Sigmoid colon (tissue), 7 donors: ENCODE measurements around the gene TCF7L2. TPM values are rescaled to one million over a fixed set of nuclear protein-coding genes. Genes with fewer than 3 reads are reported as not detected.
A peak's percentile ranks its signal among the peaks of the same experiment; 100 is the strongest.

Experiments used
- DNase-seq: peaks from one replicate; pipeline ENCODE4 v3.0.0-alpha.2; 2019
- H3K27ac ChIP-seq, 4 donors: fragments of 200-600 bp; sonication (generic); one replicate each; pipeline ENCODE4 v1.5.1; 2016 to 2019; ENCODE audit warnings: mild to moderate bottlenecking in 1 of 4
- H3K27me3 ChIP-seq, 3 donors: fragments of 200-600 bp; sonication (generic); one replicate each; pipeline ENCODE4 v1.5.1; 2019; ENCODE audit warnings: mild to moderate bottlenecking in 1 of 3
- H3K36me3 ChIP-seq, 4 donors: fragments of 200-600 bp; sonication (generic); one replicate each; pipeline ENCODE4 v1.5.1; 2016 to 2019
- H3K4me1 ChIP-seq, 4 donors: fragments of 200-600 bp; sonication (generic); one replicate each; pipeline ENCODE4 v1.5.1; 2017 to 2019
- H3K4me3 ChIP-seq, 4 donors: fragments of 200-600 bp; sonication (generic); one replicate each; pipeline ENCODE4 v1.5.1; 2017 to 2019; ENCODE audit warnings: mild to moderate bottlenecking in 2 of 4, moderate library complexity in 1 of 4
- H3K9me3 ChIP-seq, 4 donors: fragments of 200-600 bp in 3 of 4; sonication (generic) in 3 of 4; one replicate each; pipeline versions ENCODE4 v1.5.1 to v1.6.1; 2013 to 2019
- EP300 ChIP-seq, 4 donors: sonication (generic); formaldehyde crosslinking; IDR thresholded peaks; one replicate each; pipeline ENCODE4 v1.6.1; 2017; ENCODE audit warnings: antibody characterized with exemption in 4 of 4
- POLR2A ChIP-seq, 2 donors: fragments of 450-650 bp; IDR thresholded peaks; one replicate each; pipeline ENCODE4 v1.6.1; 2016; ENCODE audit warnings: antibody characterized with exemption in 2 of 2, mild to moderate bottlenecking in 2 of 2, moderate library complexity in 2 of 2
- POLR2AphosphoS5 ChIP-seq, 4 donors: sonication (generic); formaldehyde crosslinking; IDR thresholded peaks; one replicate each; pipeline ENCODE4 v1.6.1; 2017; ENCODE audit warnings: antibody characterized with exemption in 4 of 4
- WGBS, 2 donors: extraction: QIAGEN DNeasy Blood & Tissue Kit; methylation state at CpG; one replicate each; pipeline ENCODE4 v1.1.7; 2013; 5-methylcytosine and 5-hydroxymethylcytosine counted together
- intact Hi-C: fragments of 100-400 bp; cut with DNase I; formaldehyde crosslinking; loops from one replicate; pipeline ENCODE4 v1.15.1; 2023
- polyA plus RNA-seq, 3 donors: library from polyadenylated mRNA; stranded (reverse); fragments of 200-250 nt; gene quantifications; one replicate each; pipeline ENCODE4 v1.2.3, GENCODE V29; 2013
- total RNA-seq, 4 donors: library from RNA; depleted of rRNA; stranded (reverse); fragments of >200 nt; gene quantifications; one replicate each; pipeline ENCODE4 v1.1.0, GENCODE V29; 2016
- TF ChIP-seq, protein P1 (sequence below), 4 experiments: fragments of 450-650 bp in 3 of 4; fragments of 200-600 bp in 1 of 4; IDR thresholded peaks; one replicate each; pipeline ENCODE4 v1.5.1; 2016 to 2019; ENCODE audit warnings: antibody characterized with exemption in 4 of 4, mild to moderate bottlenecking in 3 of 4, moderate library complexity in 2 of 4
- donor health status: healthy with polysubstance abuse.
- donor health status: Bipolar disorder and iron deficiency.
- donor health status: healthy.

Gene TCF7L2
- total RNA-seq (10 to 100 TPM; 15.3 to 40.4 (median 23.3) TPM), polyA plus RNA-seq (10 to 100 TPM; 30.0 to 32.0 (median 31.7) TPM)

DNA sequence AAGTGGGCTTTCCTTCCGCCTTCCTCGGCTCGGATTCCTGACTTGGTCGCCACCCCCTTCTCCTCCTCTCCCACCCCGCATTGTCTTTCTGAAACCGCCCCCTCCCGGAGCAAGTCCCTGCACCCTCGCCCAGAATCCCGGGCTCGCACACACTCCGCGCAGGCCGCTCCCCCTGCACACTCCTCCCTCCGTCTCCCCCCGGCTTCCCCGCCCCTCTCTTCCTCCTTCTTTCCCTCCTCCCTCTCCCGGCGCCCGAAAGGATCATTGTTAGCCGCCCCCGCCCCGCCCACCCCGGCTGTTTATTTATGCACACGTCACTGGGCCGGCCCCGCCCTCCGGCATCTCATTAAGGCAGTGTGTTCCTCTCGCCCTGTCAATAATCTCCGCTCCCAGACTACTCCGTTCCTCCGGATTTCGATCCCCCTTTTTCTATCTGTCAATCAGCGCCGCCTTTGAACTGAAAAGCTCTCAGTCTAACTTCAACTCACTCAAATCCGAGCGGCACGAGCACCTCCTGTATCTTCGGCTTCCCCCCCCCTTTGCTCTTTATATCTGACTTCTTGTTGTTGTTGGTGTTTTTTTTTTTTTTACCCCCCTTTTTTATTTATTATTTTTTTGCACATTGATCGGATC lies at the start of gene TCF7L2:
Gene TCF7L2, plus strand, starts transcription at position 373 of the 633 bp plus-strand sequence. CDS start 510 bp downstream, outside the sequence.
- DNase-seq = peak; percentile 98
- Histone ChIP-seq H3K36me3 (no peaks in the 10 kb centered on the region), H3K9me3 (no peaks in the 10 kb centered on the region), H3K27ac (peak within 1 kb of the TSS; percentile 87 to 97 (median 96)), H3K4me3 (peak within 1 kb of the TSS; percentile 70 to 91 (median 90)), H3K4me1 (peaks cover 0 to 38% (median 30%) of the 10 kb centered on the region in 4 donors), H3K27me3 (no peaks in the 10 kb centered on the region)
- intact Hi-C loops = loop anchor here (2.0 to 10.0 kb wide), 6 partner anchors 47 to 435 kb away; no protein-coding TSS in a partner anchor
- TF ChIP-seq POLR2A (IDR thresholded peaks at IDR 0.05) (peak; percentile 38 to 68), POLR2AphosphoS5 (IDR thresholded peaks at IDR 0.05) (peak; percentile 88 to 94 (median 90))
- TF ChIP-seq, protein P1, sequence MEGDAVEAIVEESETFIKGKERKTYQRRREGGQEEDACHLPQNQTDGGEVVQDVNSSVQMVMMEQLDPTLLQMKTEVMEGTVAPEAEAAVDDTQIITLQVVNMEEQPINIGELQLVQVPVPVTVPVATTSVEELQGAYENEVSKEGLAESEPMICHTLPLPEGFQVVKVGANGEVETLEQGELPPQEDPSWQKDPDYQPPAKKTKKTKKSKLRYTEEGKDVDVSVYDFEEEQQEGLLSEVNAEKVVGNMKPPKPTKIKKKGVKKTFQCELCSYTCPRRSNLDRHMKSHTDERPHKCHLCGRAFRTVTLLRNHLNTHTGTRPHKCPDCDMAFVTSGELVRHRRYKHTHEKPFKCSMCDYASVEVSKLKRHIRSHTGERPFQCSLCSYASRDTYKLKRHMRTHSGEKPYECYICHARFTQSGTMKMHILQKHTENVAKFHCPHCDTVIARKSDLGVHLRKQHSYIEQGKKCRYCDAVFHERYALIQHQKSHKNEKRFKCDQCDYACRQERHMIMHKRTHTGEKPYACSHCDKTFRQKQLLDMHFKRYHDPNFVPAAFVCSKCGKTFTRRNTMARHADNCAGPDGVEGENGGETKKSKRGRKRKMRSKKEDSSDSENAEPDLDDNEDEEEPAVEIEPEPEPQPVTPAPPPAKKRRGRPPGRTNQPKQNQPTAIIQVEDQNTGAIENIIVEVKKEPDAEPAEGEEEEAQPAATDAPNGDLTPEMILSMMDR (IDR thresholded peaks at IDR 0.05) = no peak
- WGBS, 2 donors = 1% methylated on average over 39 of the region's 39 CpGs

DNA sequence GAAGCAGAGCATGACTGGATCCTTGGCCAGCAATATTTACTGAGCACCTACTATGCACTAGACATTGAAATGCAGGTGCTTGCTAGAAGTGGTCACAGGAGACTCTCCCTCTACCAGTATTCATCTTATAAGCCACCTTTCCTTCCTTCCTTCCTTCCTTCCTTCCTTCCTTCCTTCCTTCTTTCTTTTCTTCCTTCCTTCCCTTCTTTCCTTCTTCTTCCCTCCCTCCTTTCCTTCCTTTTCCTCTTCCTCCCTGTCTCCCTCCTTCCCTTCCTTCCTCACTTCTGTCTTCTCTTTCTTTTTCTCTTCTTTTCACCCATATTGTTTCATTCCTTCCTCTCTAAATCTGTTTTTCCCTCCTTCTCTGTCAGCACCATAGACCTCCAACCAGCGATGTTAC lies 47.3 kb upstream of the TCF7L2 start:
- no peak overlapping the region for H3K27ac ChIP-seq
- 96 to 100% methylated on average over 1 of the region's 1 CpG for WGBS, 2 donors
- no peak for DNase-seq
- H3K4me1 ChIP-seq = peaks cover 0 to 11% (median 7%) of the 10 kb centered on the region in 4 donors
- H3K36me3 ChIP-seq = no peaks in the 10 kb centered on the region
- intact Hi-C loops = no loop called here
- H3K27me3 ChIP-seq = no peaks in the 10 kb centered on the region
- H3K9me3 ChIP-seq = no peaks in the 10 kb centered on the region
- TF ChIP-seq POLR2A (IDR thresholded peaks at IDR 0.05) = no peak
- no peak for TF ChIP-seq POLR2AphosphoS5 (IDR thresholded peaks at IDR 0.05)
- TF ChIP-seq EP300 (IDR thresholded peaks at IDR 0.05) = no peak
- TF ChIP-seq, protein P1 (IDR thresholded peaks at IDR 0.05) = no peak
- no peak overlapping the region for H3K4me3 ChIP-seq

DNA sequence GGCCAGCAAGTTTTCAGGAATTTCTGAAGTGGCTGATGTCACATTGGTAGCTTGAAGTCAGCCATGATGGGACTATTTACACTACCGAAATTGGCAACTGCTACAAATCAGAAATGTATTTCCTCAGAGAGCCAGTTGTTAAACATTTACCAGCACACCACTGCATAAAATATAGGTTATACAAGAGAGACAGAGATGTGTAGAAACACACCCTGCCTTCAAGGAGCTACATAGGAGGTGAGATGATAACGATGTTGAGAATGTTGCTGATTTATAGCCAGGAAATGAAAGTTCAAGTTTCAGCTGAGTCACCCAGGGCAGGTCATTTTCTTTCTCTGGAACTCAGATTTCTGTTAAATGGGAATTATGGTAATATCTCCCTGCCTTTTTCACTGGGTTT lies 46.0 kb upstream of the TCF7L2 start:
- no peak for DNase-seq
- peaks cover 0 to 5% (median under 1%) of the 10 kb centered on the region in 4 donors for H3K4me1 ChIP-seq
- H3K27me3 ChIP-seq = no peaks in the 10 kb centered on the region
- H3K27ac ChIP-seq = no peak overlapping the region
- intact Hi-C loops = no loop called here
- WGBS, 2 donors = 21 to 56% methylated on average over 2 of the region's 2 CpGs
- no peaks in the 10 kb centered on the region for H3K9me3 ChIP-seq
- TF ChIP-seq, protein P1 (IDR thresholded peaks at IDR 0.05) = no peak
- TF ChIP-seq POLR2AphosphoS5 (IDR thresholded peaks at IDR 0.05) (no peak), EP300 (IDR thresholded peaks at IDR 0.05) (no peak), POLR2A (IDR thresholded peaks at IDR 0.05) (no peak)
- no peaks in the 10 kb centered on the region for H3K36me3 ChIP-seq
- no peak overlapping the region for H3K4me3 ChIP-seq

DNA sequence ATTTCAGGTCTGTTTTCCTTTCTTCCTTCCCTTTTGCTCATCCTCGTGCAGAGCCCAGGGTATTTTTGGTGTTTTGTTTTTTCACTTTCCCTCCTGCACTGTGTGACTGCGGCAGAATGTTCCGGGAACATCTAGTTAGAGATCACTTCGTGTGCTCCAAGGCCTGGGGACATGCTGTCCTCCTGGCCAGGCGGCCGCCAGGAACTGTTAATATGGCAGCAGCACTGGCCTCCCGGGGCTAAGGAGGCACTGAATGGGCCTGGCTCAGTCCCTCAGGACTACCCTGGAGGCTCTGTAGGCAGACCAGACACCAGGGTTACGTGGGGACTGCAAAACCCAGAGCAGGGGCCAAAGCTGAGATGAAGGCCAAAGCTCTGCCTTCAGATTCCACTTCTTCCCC lies 43.1 kb upstream of the TCF7L2 start:
- TF ChIP-seq POLR2A (IDR thresholded peaks at IDR 0.05) (no peak), EP300 (IDR thresholded peaks at IDR 0.05) (no peak), POLR2AphosphoS5 (IDR thresholded peaks at IDR 0.05) (no peak)
- TF ChIP-seq, protein P1 (IDR thresholded peaks at IDR 0.05) = no peak
- no peak overlapping the region for H3K27ac ChIP-seq
- intact Hi-C loops = no loop called here

More for the DNA sequence above, 43.1 kb upstream of the TCF7L2 start:
- Histone ChIP-seq H3K4me1 (no peaks in the 10 kb centered on the region), H3K9me3 (no peaks in the 10 kb centered on the region), H3K36me3 (no peaks in the 10 kb centered on the region), H3K4me3 (no peak overlapping the region), H3K27me3 (no peaks in the 10 kb centered on the region)
- WGBS, 2 donors = 91 to 94% methylated on average over 8 of the region's 8 CpGs
- DNase-seq = no peak
